GM19240 (cell line): Measurements from ENCODE around the gene FGB.

ENCODE experiments used
- DNase-seq: peaks from one replicate; pipeline ENCODE4 v3.0.0; 2011; ENCODE audit warnings: low spot score; ENCODE audit not compliant: insufficient read length

FGB gene

DNA sequence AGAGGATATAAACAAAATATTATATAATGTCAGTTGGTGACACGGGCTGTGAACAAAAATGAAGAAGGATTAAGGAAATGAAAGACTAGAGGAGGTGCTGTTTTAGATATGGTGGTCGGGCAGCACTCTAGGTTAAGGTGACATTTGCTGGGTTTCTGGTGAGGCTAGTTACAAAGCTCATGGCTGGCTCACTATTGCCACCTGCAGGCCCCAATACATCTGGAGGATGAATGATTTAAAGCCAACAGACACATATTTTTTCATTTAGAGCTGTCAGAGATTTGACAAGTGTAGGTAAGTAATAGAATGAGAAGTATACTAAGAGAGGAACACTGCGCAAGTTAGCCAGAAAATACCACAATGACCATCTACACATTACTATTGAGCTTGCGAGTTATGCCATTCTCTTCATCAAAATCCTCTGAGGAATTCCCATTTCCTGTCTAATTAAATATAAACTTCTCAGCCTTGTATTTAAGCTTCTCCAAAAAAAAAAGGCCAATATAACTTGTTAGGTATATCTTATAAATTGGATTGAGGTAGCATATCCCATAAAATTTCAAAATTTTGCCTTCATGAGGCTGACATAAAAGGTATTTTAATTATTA lies 56.0 kb downstream of the FGB start:
- DNase-seq = peak; percentile 18

GRCh38 chr4:154620111-154620510 lies 57.3 kb downstream of the FGB start:
- no peak for DNase-seq
